IMR-90 (cell line): ENCODE results near the gene ZNF574. TPM values are rescaled to one million over a fixed set of nuclear protein-coding genes. Genes with fewer than 3 reads are reported as not detected.

Source experiments
- ATAC-seq: fragments of 200-7000 bp; cut with Tn5 transposase; 2 replicates; pipeline ENCODE4 v1.9.1; 2020; ENCODE audit warnings: low read depth, mild to moderate bottlenecking, moderate library complexity
- BruUV-seq: library from RNA; stranded (reverse); fragments of 400-500 nt; replicated peaks from 2 replicates; lab custom pipeline; 2021; lab: Mats Ljungman, UMichigan
- CTCF ChIA-PET: fragments of 300-600 bp; formaldehyde crosslinking; extraction: SDS; loops from one replicate; lab custom pipeline; 2021; ENCODE audit warnings: antibody characterized with exemption; lab: Yijun Ruan, JAX
- POLR2A ChIA-PET: fragments of 300-600 bp; sonication (Branson Sonifier 250); formaldehyde crosslinking; loops from one replicate; lab custom pipeline; 2022; ENCODE audit warnings: antibody characterized with exemption; ENCODE audit not compliant: unreplicated experiment; lab: Charles Lee
- DNase-seq: peaks from one replicate; pipeline ENCODE4 v3.0.0; 2013
- H2AFZ ChIP-seq: replicated peaks from 2 replicates; pipeline ENCODE3; 2013; ENCODE audit warnings: low read length, mild to moderate bottlenecking; ENCODE audit not compliant: poor library complexity
- H2AK5ac ChIP-seq: 2 replicates; pipeline ENCODE4 v1.6.1; 2013; ENCODE audit warnings: low read depth, low read length, inconsistent platforms
- H2AK9ac ChIP-seq: replicated peaks from 2 replicates; pipeline ENCODE3; 2013; ENCODE audit warnings: mild to moderate bottlenecking, low read depth, low read length, moderate library complexity; ENCODE audit not compliant: poor library complexity
- H2BK120ac ChIP-seq: 2 replicates; pipeline ENCODE4 v1.6.1; 2013; ENCODE audit warnings: low read depth, low read length, inconsistent platforms
- H2BK15ac ChIP-seq: 3 replicates; pipeline ENCODE4 v1.6.1; 2013; ENCODE audit warnings: low read depth, low read length, inconsistent platforms
- H2BK20ac ChIP-seq: 2 replicates; pipeline ENCODE4 v1.6.1; 2013; ENCODE audit warnings: low read depth, mild to moderate bottlenecking, inconsistent platforms, low read length, moderate library complexity
- H2BK5ac ChIP-seq: 2 replicates; pipeline ENCODE4 v1.6.1; 2013; ENCODE audit warnings: mild to moderate bottlenecking, low read depth, low read length, inconsistent platforms; ENCODE audit not compliant: poor library complexity, severe bottlenecking
- H3K14ac ChIP-seq: replicated peaks from 2 replicates; pipeline ENCODE4 v1.6.1; 2013; ENCODE audit warnings: low read depth, low read length, inconsistent platforms
- H3K18ac ChIP-seq: 2 replicates; pipeline ENCODE4 v1.6.1; 2013; ENCODE audit warnings: low read depth, low read length, control low read depth
- H3K23ac ChIP-seq: 2 replicates; pipeline ENCODE4 v1.6.1; 2013; ENCODE audit warnings: low read depth, low read length, inconsistent platforms
- H3K27ac ChIP-seq: 2 replicates; pipeline ENCODE4 v1.5.1; 2013; ENCODE audit warnings: mild to moderate bottlenecking, control low read depth, low read length; ENCODE audit not compliant: insufficient read depth
- H3K27me3 ChIP-seq: 2 replicates; pipeline ENCODE4 v1.6.1; 2013; ENCODE audit warnings: low read length; ENCODE audit not compliant: control insufficient read depth, insufficient read depth
- H3K36me3 ChIP-seq: 2 replicates; pipeline ENCODE4 v1.6.1; 2013; ENCODE audit warnings: low read length, mixed read lengths; ENCODE audit not compliant: control insufficient read depth, insufficient read depth
- H3K4ac ChIP-seq: 2 replicates; pipeline ENCODE4 v1.6.1; 2013; ENCODE audit warnings: low read depth, low read length, inconsistent platforms
- H3K4me1 ChIP-seq: 2 replicates; pipeline ENCODE4 v1.6.1; 2013; ENCODE audit warnings: low read length, mixed read lengths; ENCODE audit not compliant: control insufficient read depth, insufficient read depth
- H3K4me2 ChIP-seq: 2 replicates; pipeline ENCODE4 v1.6.1; 2013; ENCODE audit warnings: low read depth, mild to moderate bottlenecking, control low read depth, low read length, moderate library complexity
- H3K4me3 ChIP-seq: 2 replicates; pipeline ENCODE4 v1.5.1; 2013; ENCODE audit warnings: low read depth, mild to moderate bottlenecking, control low read depth, low read length, moderate library complexity; ENCODE audit not compliant: insufficient read depth
- H3K56ac ChIP-seq: 2 replicates; pipeline ENCODE4 v1.6.1; 2013; ENCODE audit warnings: low read length, inconsistent platforms; ENCODE audit not compliant: insufficient read depth; ENCODE audit errors: extremely low read depth
- H3K79me1 ChIP-seq, 2 experiments: 2 replicates each; pipeline ENCODE4 v1.6.1; 2013; ENCODE audit warnings: low read length in 2 of 2, inconsistent platforms in 1 of 2, low read depth in 1 of 2
- H3K9ac ChIP-seq: 2 replicates; pipeline ENCODE4 v1.6.1; 2013; ENCODE audit warnings: low read depth, low read length, control low read depth
- H3K9me1 ChIP-seq: 2 replicates; pipeline ENCODE4 v1.6.1; 2013; ENCODE audit warnings: low read length, inconsistent platforms; ENCODE audit not compliant: insufficient read depth
- H3K9me3 ChIP-seq: 2 replicates; pipeline ENCODE4 v1.6.1; 2013; ENCODE audit warnings: low read length; ENCODE audit not compliant: control insufficient read depth, insufficient read depth
- H4K20me1 ChIP-seq: 2 replicates; pipeline ENCODE4 v1.6.1; 2013; ENCODE audit warnings: low read length, inconsistent platforms; ENCODE audit not compliant: insufficient read depth
- H4K5ac ChIP-seq: 2 replicates; pipeline ENCODE4 v1.6.1; 2013; ENCODE audit warnings: mild to moderate bottlenecking, low read depth, low read length, control low read depth
- H4K8ac ChIP-seq, 2 experiments: 2 replicates each; pipeline ENCODE4 v1.6.1; 2013; ENCODE audit warnings: low read depth in 2 of 2, low read length in 2 of 2, control low read depth in 1 of 2, inconsistent platforms in 1 of 2
- H4K91ac ChIP-seq: 2 replicates; pipeline ENCODE4 v1.6.1; 2013; ENCODE audit warnings: low read depth, low read length, inconsistent platforms; ENCODE audit not compliant: insufficient read depth
- BHLHE40 ChIP-seq: fragments of 150-350 bp; IDR thresholded peaks from 2 replicates; pipeline ENCODE4 v1.6.1; 2016; ENCODE audit warnings: mild to moderate bottlenecking, low read depth, low read length
- CEBPB ChIP-seq: IDR thresholded peaks from 2 replicates; pipeline ENCODE4 v1.6.1; 2012; ENCODE audit warnings: low read depth, low read length, improper control_type of control experiment
- CHD1 ChIP-seq: IDR thresholded peaks from 2 replicates; pipeline ENCODE4 v1.6.1; 2012; ENCODE audit warnings: low read depth, low read length, improper control_type of control experiment
- MAFK ChIP-seq: IDR thresholded peaks from 2 replicates; pipeline ENCODE4 v1.6.1; 2012; ENCODE audit warnings: low read depth, low read length, improper control_type of control experiment
- MAZ ChIP-seq: IDR thresholded peaks from 2 replicates; pipeline ENCODE4 v1.6.1; 2012; ENCODE audit warnings: low read depth, mild to moderate bottlenecking, low read length, improper control_type of control experiment, moderate library complexity, borderline replicate concordance
- MXI1 ChIP-seq: IDR thresholded peaks from 2 replicates; pipeline ENCODE4 v1.6.1; 2012; ENCODE audit warnings: low read depth, mild to moderate bottlenecking, low read length, moderate library complexity, borderline replicate concordance
- POLR2A ChIP-seq: IDR thresholded peaks from 2 replicates; pipeline ENCODE4 v1.6.1; 2012; ENCODE audit warnings: mild to moderate bottlenecking, low read depth, low read length
- RAD21 ChIP-seq: IDR thresholded peaks from 2 replicates; pipeline ENCODE4 v1.6.1; 2012; ENCODE audit warnings: low read length, improper control_type of control experiment
- RCOR1 ChIP-seq: IDR thresholded peaks from 2 replicates; pipeline ENCODE4 v1.6.1; 2012; ENCODE audit warnings: mild to moderate bottlenecking, low read length, improper control_type of control experiment; ENCODE audit not compliant: insufficient replicate concordance
- RFX5 ChIP-seq: IDR thresholded peaks from 2 replicates; pipeline ENCODE4 v1.8.0; 2012; ENCODE audit warnings: low read depth, mild to moderate bottlenecking, low read length, moderate library complexity
- SMC3 ChIP-seq: fragments of 150-350 bp; IDR thresholded peaks from 2 replicates; pipeline ENCODE4 v1.6.1; 2016; ENCODE audit warnings: low read depth, mild to moderate bottlenecking, antibody characterized with exemption, low read length, moderate library complexity
- WGBS, 2 experiments: methylation state at CpG; one replicate each; pipeline versions ENCODE4 v1.1.5 to v1.1.7; 2013; ENCODE audit warnings: missing lambda C conversion rate in 2 of 2; ENCODE audit not compliant: insufficient read length in 1 of 2; ENCODE audit errors: extremely low coverage in 2 of 2; 5-methylcytosine and 5-hydroxymethylcytosine counted together
- dilution Hi-C: fragments of 300-500 bp; cut with HindIII; formaldehyde crosslinking; loops from one replicate; pipeline ENCODE4 v1.14.3; 2018; ENCODE audit warnings: low sequenced_read_pairs; ENCODE audit not compliant: unreplicated experiment
- in situ Hi-C: fragments of 300-500 bp; cut with MboI; formaldehyde crosslinking; loops from 3 replicates; pipeline ENCODE4 v1.14.3; 2019; ENCODE audit warnings: low sequenced_read_pairs, inconsistent platforms, mixed read lengths
- intact Hi-C: fragments of 100-400 bp; cut with micrococcal nuclease; formaldehyde crosslinking; loops from 2 replicates; pipeline ENCODE4 v1.10.0; 2022
- polyA plus RNA-seq, 3 experiments: library from polyadenylated mRNA; depleted of rRNA; stranded (reverse); fragments of >200 nt; gene quantifications; 2 replicates each; pipeline ENCODE4 v1.2.3, GENCODE V29; 2012; ENCODE audit warnings: low replicate concordance in 1 of 3
- total RNA-seq: library from RNA; depleted of rRNA; stranded (reverse); fragments of >200 nt; gene quantifications from 2 replicates; pipeline ENCODE4 v1.2.3, GENCODE V29; 2012
- TF ChIP-seq, protein P1 (sequence below): fragments of 150-350 bp; IDR thresholded peaks from 2 replicates; pipeline ENCODE4 v1.6.1; 2017; ENCODE audit warnings: mild to moderate bottlenecking, antibody characterized with exemption, low read length, low read depth
- TF ChIP-seq, protein P2 (sequence below): fragments of 150-350 bp; IDR thresholded peaks from 2 replicates; pipeline ENCODE4 v1.6.1; 2016; ENCODE audit warnings: low read depth, mild to moderate bottlenecking, low read length, moderate library complexity, borderline replicate concordance

Gene ZNF574
- total and polyA plus RNA-seq, 2 of the 4 experiments (the other 2 are of a cell fraction) = 8.1 to 14.1 TPM

DNA sequence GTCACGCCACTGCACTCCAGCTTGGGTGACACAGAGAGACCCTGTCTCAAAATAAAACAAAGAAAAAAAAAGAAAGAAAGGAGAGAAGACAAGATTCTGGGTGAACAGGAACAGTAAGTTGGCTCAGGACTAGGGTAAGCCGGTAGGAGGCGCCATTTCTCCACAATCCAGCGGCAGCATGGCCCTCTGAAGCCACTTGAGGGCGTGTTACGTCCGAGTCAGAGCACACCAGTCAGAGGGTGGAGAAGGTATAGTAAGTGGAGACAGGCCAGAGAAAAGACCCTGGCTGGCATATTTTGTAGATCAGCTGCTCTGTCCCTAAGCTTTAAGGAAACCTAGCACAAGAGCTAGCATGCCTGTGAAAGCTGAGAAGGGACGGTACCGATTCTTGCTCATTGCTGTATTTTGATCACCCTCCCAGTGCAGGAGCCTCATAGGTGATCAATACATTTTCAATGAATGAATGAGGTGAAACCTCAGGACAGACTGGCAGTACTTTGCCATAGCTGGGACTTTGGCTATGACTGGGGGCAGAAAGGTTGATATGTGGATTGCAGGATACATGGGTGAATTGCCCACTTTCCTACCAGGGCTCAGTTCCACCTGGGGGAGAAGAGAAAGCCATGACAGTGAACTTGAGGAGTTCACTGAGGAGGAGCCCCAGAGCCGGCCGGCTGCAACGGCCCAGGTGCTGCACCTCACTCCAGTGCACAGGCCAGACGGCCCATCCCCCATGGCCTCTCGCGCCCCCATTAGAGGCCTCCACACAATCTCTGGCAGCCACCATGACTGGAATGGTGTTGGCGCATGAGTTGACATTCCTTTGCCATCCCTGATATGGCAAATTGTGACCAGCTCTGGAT is 32.8 kb downstream of the ZNF574 start (continued):
- TF ChIP-seq RCOR1 (no peak), RAD21 (peak; percentile 100), MAZ (peak; percentile 38; the same call in 1 of the 2 replicates)

DNA sequence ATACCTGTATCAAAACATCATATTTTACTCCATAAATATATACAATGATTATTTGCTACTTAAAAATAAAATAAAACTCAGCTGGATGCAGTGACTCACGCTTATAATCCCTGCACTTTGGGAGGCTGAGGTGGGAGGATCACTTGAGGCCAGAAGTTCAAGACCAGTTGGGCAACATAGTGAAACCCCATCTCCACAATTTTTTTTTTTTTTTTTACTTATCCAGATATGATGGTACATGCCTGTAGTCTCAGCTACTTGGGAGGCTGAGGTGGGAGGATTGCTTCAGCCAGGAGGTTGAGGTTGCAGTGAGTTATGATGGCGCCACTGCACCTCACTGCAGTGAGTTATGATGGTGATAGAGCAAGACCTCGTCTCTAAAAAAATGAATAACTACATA is 33.9 kb downstream of the ZNF574 start:
- Histone ChIP-seq H2BK120ac (no peak overlapping the region), H3K14ac (no peak overlapping the region), H4K20me1 (no peaks in the 10 kb centered on the region), H3K23ac (no peak overlapping the region), H3K36me3 (no peaks in the 10 kb centered on the region), H3K9ac (no peak overlapping the region), H3K4ac (no peak overlapping the region), H2AK9ac (no peak overlapping the region), H2AFZ (no peak overlapping the region), H3K18ac (no peak overlapping the region), H3K9me1 (peaks cover 18% of the 10 kb centered on the region), H4K8ac (no peak overlapping the region), H3K56ac (no peak overlapping the region), H3K4me1 (peaks cover 25% of the 10 kb centered on the region), H4K91ac (no peak overlapping the region), H2AK5ac (peak overlapping the region; percentile 63; the same call in 1 of the 2 replicates), H2BK5ac (no peak overlapping the region), H3K4me3 (no peak overlapping the region), H2BK20ac (0 out of 2 replicates have a peak overlapping the region, but pooled peaks have one; percentile 30), H3K4me2 (no peak overlapping the region), H4K5ac (no peak overlapping the region), H2BK15ac (peak overlapping the region; percentile 96; the same call in 1 of the 3 replicates), H3K27ac (no peak overlapping the region), H3K79me1 (peaks cover 0 to 3% of the 10 kb centered on the region in 2 experiments; a peak in 1 of 4 replicates), H3K9me3 (no peaks in the 10 kb centered on the region), H3K27me3 (peaks cover 3% of the 10 kb centered on the region; the same call in 1 of the 2 replicates)
- intact Hi-C loops = loop anchor here (2.0 to 5.0 kb wide), 2 partner anchors 23 to 132 kb away; partner anchors contain the start of genes GSK3A and POU2F2
- DNase-seq (no peak), ATAC-seq (no peak)
- dilution Hi-C loops = no loop called here
- no CpG with 5 or more reads among the region's 3 CpGs for WGBS, 2 experiments
- in situ Hi-C loops = loop anchor here (5.0 to 10.0 kb wide), 2 partner anchors 77 to 285 kb away; partner anchors contain the start of gene CNFN
- ChIA-PET CTCF (interaction anchor here (0.7 to 2.3 kb wide), 4 partner anchors 13 to 135 kb away, joined by 3 to 9 read pairs (median 5); no protein-coding TSS in a partner anchor), POLR2A (no interaction called here)
- no TSS peak for BruUV-seq
- TF ChIP-seq BHLHE40 (no peak), RCOR1 (no peak), MXI1 (no peak), CHD1 (no peak), RFX5 (no peak), RAD21 (no peak), SMC3 (no peak), CEBPB (no peak), MAFK (no peak), POLR2A (no peak), MAZ (no peak)
- TF ChIP-seq, protein P1, sequence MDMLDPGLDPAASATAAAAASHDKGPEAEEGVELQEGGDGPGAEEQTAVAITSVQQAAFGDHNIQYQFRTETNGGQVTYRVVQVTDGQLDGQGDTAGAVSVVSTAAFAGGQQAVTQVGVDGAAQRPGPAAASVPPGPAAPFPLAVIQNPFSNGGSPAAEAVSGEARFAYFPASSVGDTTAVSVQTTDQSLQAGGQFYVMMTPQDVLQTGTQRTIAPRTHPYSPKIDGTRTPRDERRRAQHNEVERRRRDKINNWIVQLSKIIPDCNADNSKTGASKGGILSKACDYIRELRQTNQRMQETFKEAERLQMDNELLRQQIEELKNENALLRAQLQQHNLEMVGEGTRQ = no peak
- TF ChIP-seq, protein P2, sequence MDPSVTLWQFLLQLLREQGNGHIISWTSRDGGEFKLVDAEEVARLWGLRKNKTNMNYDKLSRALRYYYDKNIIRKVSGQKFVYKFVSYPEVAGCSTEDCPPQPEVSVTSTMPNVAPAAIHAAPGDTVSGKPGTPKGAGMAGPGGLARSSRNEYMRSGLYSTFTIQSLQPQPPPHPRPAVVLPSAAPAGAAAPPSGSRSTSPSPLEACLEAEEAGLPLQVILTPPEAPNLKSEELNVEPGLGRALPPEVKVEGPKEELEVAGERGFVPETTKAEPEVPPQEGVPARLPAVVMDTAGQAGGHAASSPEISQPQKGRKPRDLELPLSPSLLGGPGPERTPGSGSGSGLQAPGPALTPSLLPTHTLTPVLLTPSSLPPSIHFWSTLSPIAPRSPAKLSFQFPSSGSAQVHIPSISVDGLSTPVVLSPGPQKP = no peak
